NCI-H510A treated with DMSO at 0.1 percent for 48 hours (cell line): ENCODE data around the gene SUGP2.

Source experiments
- DNase-seq: peaks from one replicate; lab custom pipeline; 2025; lab: John Stamatoyannopoulos, UW

Gene SUGP2

GRCh38 chr19:19033426-19034203 is at the start of gene SUGP2, which contains the start of gene ARMC6:
TSS of gene SUGP2 (minus strand) at chr19:19033517. CDS start at chr19:19031071, 2,446 bp downstream.
TSS of gene ARMC6 (plus strand) at chr19:19033603. CDS start at chr19:19034210, 607 bp downstream.
- peak; percentile 86 for DNase-seq

- no peak for DNase-seq
These were observed 48.4 kb upstream of the SUGP2 start for GRCh38 chr19:19081642-19082151.

GRCh38 chr19:19079571-19079970 is 46.3 kb upstream of the SUGP2 start:
- no peak for DNase-seq

- no peak for DNase-seq
These were observed 45.5 kb upstream of the SUGP2 start for GRCh38 chr19:19078801-19079200.

GRCh38 chr19:19077103-19077502 is 43.8 kb upstream of the SUGP2 start:
- DNase-seq: no peak

- DNase-seq: no peak
These were observed 43.2 kb upstream of the SUGP2 start for GRCh38 chr19:19076476-19076875.

- no peak for DNase-seq
These were observed 41.8 kb upstream of the SUGP2 start for GRCh38 chr19:19075126-19075525.

- no peak for DNase-seq
These were observed 41.0 kb upstream of the SUGP2 start for GRCh38 chr19:19074196-19074882.

GRCh38 chr19:19071897-19072296 is 38.6 kb upstream of the SUGP2 start:
- DNase-seq: no peak

- no peak for DNase-seq
These were observed 35.6 kb upstream of the SUGP2 start for GRCh38 chr19:19068659-19069654.

GRCh38 chr19:19067276-19068072 is 34.2 kb upstream of the SUGP2 start:
- no peak for DNase-seq

- no peak for DNase-seq
These were observed 31.8 kb upstream of the SUGP2 start for GRCh38 chr19:19064811-19065745.

- DNase-seq: peak; percentile 50
These were observed 30.9 kb upstream of the SUGP2 start for GRCh38 chr19:19064098-19064722.

GRCh38 chr19:19063183-19064097 is 30.1 kb upstream of the SUGP2 start, which contains the start of gene SLC25A42:
TSS of gene SLC25A42 (plus strand) at chr19:19063994. CDS start at chr19:19096125, 32,131 bp downstream.
- peak; percentile 98 for DNase-seq

- DNase-seq: peak; percentile 86
These were observed 29.3 kb upstream of the SUGP2 start for GRCh38 chr19:19062454-19063182.

- peak; percentile 84 for DNase-seq
These were observed 28.2 kb upstream of the SUGP2 start for GRCh38 chr19:19061506-19061905.

GRCh38 chr19:19059837-19060611 is 26.7 kb upstream of the SUGP2 start:
- DNase-seq: peak; percentile 88
